Stimulated activated CD4-positive, alpha-beta T cell treated with anti-CD3 and anti-CD28 coated beads, TNF-alpha, amount 100 ng/mL, for 48 hours (primary cell): ENCODE results near the gene DNM3.
A peak's percentile ranks its signal among the peaks of the same experiment; 100 is the strongest.

Experiments used
- DNase-seq, 3 donors: peaks; one replicate each; pipeline ENCODE4 v3.0.0-alpha.2; 2020; ENCODE audit warnings: low read depth in 3 of 3

The DNM3 gene

GRCh38 chr1:171817511-171818265 is 23.6 kb upstream of the DNM3 start:
- DNase-seq = peak in 1 of 3 donors; percentile 31

GRCh38 chr1:171819946-171820345 is 21.4 kb upstream of the DNM3 start:
- no peak for DNase-seq

GRCh38 chr1:171826973-171827372 is 14.3 kb upstream of the DNM3 start:
- DNase-seq = no peak

- DNase-seq = no peak
Observed at GRCh38 chr1:171828794-171829193, 12.5 kb upstream of the DNM3 start.

GRCh38 chr1:171833091-171833825 is 8.0 kb upstream of the DNM3 start:
- DNase-seq = no peak

GRCh38 chr1:171834821-171835220 is 6.5 kb upstream of the DNM3 start:
- DNase-seq = no peak

- no peak for DNase-seq
Observed at GRCh38 chr1:171835891-171836290, 5.4 kb upstream of the DNM3 start.

- DNase-seq = no peak
Observed at GRCh38 chr1:171841931-171842761, 848 bp downstream of the DNM3 start.

GRCh38 chr1:171844381-171844780 is 3.1 kb downstream of the DNM3 start:
- DNase-seq = no peak

GRCh38 chr1:171845998-171846397 is 4.7 kb downstream of the DNM3 start:
- DNase-seq = no peak

- no peak for DNase-seq
Observed at GRCh38 chr1:171849245-171849898, 8.1 kb downstream of the DNM3 start.

- DNase-seq = no peak
Observed at GRCh38 chr1:171850651-171851350, 9.5 kb downstream of the DNM3 start.

- no peak for DNase-seq
Observed at GRCh38 chr1:171852272-171852671, 11.0 kb downstream of the DNM3 start.

GRCh38 chr1:171855381-171855780 is 14.1 kb downstream of the DNM3 start:
- no peak for DNase-seq

- DNase-seq = no peak
Observed at GRCh38 chr1:171858696-171859095, 17.4 kb downstream of the DNM3 start.

GRCh38 chr1:171860696-171861095 is 19.4 kb downstream of the DNM3 start:
- DNase-seq = no peak

GRCh38 chr1:171863531-171863930 is 22.2 kb downstream of the DNM3 start:
- no peak for DNase-seq

GRCh38 chr1:171864308-171864707 is 23.0 kb downstream of the DNM3 start:
- no peak for DNase-seq

GRCh38 chr1:171865106-171865505 is 23.8 kb downstream of the DNM3 start:
- no peak for DNase-seq

- no peak for DNase-seq
Observed at GRCh38 chr1:171867236-171867635, 25.9 kb downstream of the DNM3 start.

GRCh38 chr1:171868217-171868803 is 27.0 kb downstream of the DNM3 start:
- no peak for DNase-seq
